ENCODE measurements around the gene SMIM1. TPM values are rescaled to one million over a fixed set of nuclear protein-coding genes. Genes with fewer than 3 reads are reported as not detected.

The SMIM1 gene
- polyA plus RNA-seq, 1 experiment = 1.0 TPM

- POLR2A ChIA-PET = interaction anchor here (0.6 to 0.7 kb wide), 2 partner anchors 17 to 515 kb away, joined by 3 to 5 read pairs; no protein-coding TSS in a partner anchor
- DNase-seq (ENCODE audit: low read depth) = no peak
- peaks cover 19% of the 10 kb centered on the region for H3K27me3 ChIP-seq (ENCODE audit: control insufficient read depth, insufficient read depth, low read length)
- TF ChIP-seq, protein P1, sequence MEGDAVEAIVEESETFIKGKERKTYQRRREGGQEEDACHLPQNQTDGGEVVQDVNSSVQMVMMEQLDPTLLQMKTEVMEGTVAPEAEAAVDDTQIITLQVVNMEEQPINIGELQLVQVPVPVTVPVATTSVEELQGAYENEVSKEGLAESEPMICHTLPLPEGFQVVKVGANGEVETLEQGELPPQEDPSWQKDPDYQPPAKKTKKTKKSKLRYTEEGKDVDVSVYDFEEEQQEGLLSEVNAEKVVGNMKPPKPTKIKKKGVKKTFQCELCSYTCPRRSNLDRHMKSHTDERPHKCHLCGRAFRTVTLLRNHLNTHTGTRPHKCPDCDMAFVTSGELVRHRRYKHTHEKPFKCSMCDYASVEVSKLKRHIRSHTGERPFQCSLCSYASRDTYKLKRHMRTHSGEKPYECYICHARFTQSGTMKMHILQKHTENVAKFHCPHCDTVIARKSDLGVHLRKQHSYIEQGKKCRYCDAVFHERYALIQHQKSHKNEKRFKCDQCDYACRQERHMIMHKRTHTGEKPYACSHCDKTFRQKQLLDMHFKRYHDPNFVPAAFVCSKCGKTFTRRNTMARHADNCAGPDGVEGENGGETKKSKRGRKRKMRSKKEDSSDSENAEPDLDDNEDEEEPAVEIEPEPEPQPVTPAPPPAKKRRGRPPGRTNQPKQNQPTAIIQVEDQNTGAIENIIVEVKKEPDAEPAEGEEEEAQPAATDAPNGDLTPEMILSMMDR (IDR thresholded peaks at IDR 0.05; ENCODE audit: insufficient read depth, low read depth, low read length) = no peak
- CTCF ChIA-PET = no interaction called here
- H3K36me3 ChIP-seq (ENCODE audit: control insufficient read depth, insufficient read depth, low read length) = no peaks in the 10 kb centered on the region
- no peak overlapping the region for H3K4me3 ChIP-seq (ENCODE audit: low read depth, low read length)
These were observed 13.4 kb upstream of the SMIM1 start for GRCh38 chr1:3759164-3759563.

DNA sequence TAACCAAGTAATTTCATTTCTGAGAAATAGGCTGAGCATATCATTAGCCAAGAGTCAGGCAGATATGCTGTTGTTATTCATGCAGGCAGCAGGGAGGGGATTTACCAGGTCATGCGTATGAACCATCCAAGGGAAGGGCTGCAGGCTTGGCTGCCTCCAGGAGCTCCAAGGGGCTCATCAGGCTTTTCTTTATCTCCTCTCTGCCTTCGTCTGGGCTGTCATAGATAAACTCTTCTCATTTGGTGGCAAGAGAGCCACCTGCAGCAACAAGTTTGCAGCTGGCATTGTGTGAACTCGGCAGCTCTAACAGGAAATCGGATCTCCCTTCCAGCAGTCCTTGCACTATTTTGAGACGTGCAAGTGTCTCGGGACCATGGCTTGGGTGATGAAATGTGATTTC lies 12.8 kb upstream of the SMIM1 start:
- H3K4me3 ChIP-seq (ENCODE audit: low read depth, low read length) = no peak overlapping the region
- ChIA-PET CTCF (interaction anchor here (1.3 kb wide), 1 partner anchor 35 kb away, joined by 4 read pairs; no protein-coding TSS in a partner anchor), POLR2A (interaction anchor here (0.6 to 0.7 kb wide), 2 partner anchors 17 to 515 kb away, joined by 3 to 5 read pairs; no protein-coding TSS in a partner anchor)
- TF ChIP-seq, protein P1 (IDR thresholded peaks at IDR 0.05; ENCODE audit: insufficient read depth, low read depth, low read length) = no peak
- peaks cover 19% of the 10 kb centered on the region for H3K27me3 ChIP-seq (ENCODE audit: control insufficient read depth, insufficient read depth, low read length)
- no peaks in the 10 kb centered on the region for H3K36me3 ChIP-seq (ENCODE audit: control insufficient read depth, insufficient read depth, low read length)
- DNase-seq (ENCODE audit: low read depth) = no peak

GRCh38 chr1:3761296-3762010 lies 11.1 kb upstream of the SMIM1 start:
- DNase-seq (ENCODE audit: low read depth) = no peak
- Histone ChIP-seq H3K4me3 (ENCODE audit: low read depth, low read length) (no peak overlapping the region), H3K36me3 (ENCODE audit: control insufficient read depth, insufficient read depth, low read length) (no peaks in the 10 kb centered on the region), H3K27me3 (ENCODE audit: control insufficient read depth, insufficient read depth, low read length) (peaks cover 18% of the 10 kb centered on the region)
- ChIA-PET CTCF (interaction anchor here (0.6 to 1.2 kb wide), 2 partner anchors 10 to 12 kb away, joined by 3 read pairs; no protein-coding TSS in a partner anchor), POLR2A (no interaction called here)
- TF ChIP-seq, protein P1 (IDR thresholded peaks at IDR 0.05; ENCODE audit: insufficient read depth, low read depth, low read length) = no peak

GRCh38 chr1:3762151-3762872 lies 10.2 kb upstream of the SMIM1 start:
- CTCF ChIA-PET = no interaction called here
- H3K4me3 ChIP-seq (ENCODE audit: low read depth, low read length) = no peak overlapping the region
- POLR2A ChIA-PET = no interaction called here
- TF ChIP-seq, protein P1 (IDR thresholded peaks at IDR 0.05; ENCODE audit: insufficient read depth, low read depth, low read length) = no peak
- no peaks in the 10 kb centered on the region for H3K36me3 ChIP-seq (ENCODE audit: control insufficient read depth, insufficient read depth, low read length)
- no peak for DNase-seq (ENCODE audit: low read depth)
- peaks cover 16% of the 10 kb centered on the region for H3K27me3 ChIP-seq (ENCODE audit: control insufficient read depth, insufficient read depth, low read length)

DNA sequence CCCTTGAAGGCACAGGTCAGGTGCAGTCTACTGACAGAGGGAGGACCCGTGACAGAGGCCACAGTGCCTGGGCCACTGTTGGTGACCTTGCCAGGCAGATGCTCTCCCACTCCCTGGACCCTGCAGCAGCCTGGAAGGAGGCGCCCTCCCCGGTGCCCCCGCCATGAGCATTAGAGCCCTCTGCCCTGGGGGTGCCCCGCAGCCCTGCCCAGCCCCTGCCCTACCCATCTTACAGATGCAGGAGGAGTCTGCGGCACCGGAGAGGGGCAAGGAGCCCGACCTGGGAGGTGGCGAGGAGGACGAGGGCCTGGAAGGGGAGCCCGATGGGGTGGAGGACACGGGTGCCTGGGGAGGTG lies 9.7 kb upstream of the SMIM1 start:
- POLR2A ChIA-PET = no interaction called here
- CTCF ChIA-PET = no interaction called here
- no peak for DNase-seq (ENCODE audit: low read depth)
- Histone ChIP-seq H3K4me3 (ENCODE audit: low read depth, low read length) (no peak overlapping the region), H3K36me3 (ENCODE audit: control insufficient read depth, insufficient read depth, low read length) (no peaks in the 10 kb centered on the region), H3K27me3 (ENCODE audit: control insufficient read depth, insufficient read depth, low read length) (peaks cover 16% of the 10 kb centered on the region)
- TF ChIP-seq, protein P1 (IDR thresholded peaks at IDR 0.05; ENCODE audit: insufficient read depth, low read depth, low read length) = no peak
